Measurements from ENCODE around the gene IER2. TPM values are rescaled to one million over a fixed set of nuclear protein-coding genes. Genes with fewer than 3 reads are reported as not detected.

Gene IER2
- total and polyA plus RNA-seq, 9 of the 15 experiments (the other 6 are each of a cell fraction or from before 2014, with no cell fraction given), result 4.5 to 205 (median 23.7) TPM

DNA sequence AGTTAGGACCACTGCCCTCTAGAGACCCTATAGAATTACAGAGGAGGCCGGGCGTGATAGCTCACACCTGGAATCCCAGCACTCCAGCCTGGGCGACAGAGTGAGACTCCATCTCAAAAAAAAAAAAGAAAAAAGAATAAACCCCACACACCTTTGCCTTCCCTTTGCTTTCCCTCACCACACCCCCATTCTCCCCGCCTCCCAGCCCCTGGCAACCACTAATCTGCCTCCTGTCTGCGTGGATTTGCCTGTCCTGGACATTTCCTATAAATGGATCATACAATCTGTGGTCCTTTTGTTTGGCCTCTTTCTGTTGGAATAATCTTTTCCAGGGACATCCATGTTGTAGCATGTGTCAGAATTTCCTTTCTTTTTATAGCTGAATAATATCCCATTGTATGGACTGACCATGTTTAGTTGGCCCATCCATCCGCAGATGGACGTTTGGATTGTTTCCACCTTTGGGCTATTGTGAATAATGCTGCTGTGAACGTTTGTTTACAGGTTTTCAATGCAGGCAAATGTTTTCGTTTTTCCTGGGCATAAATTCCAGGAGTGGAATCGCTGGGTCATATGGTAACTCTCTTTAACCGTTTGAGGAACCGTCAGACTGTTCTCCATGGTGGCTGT lies 16.9 kb upstream of the IER2 start (continued):
- TF ChIP-seq, protein P1, sequence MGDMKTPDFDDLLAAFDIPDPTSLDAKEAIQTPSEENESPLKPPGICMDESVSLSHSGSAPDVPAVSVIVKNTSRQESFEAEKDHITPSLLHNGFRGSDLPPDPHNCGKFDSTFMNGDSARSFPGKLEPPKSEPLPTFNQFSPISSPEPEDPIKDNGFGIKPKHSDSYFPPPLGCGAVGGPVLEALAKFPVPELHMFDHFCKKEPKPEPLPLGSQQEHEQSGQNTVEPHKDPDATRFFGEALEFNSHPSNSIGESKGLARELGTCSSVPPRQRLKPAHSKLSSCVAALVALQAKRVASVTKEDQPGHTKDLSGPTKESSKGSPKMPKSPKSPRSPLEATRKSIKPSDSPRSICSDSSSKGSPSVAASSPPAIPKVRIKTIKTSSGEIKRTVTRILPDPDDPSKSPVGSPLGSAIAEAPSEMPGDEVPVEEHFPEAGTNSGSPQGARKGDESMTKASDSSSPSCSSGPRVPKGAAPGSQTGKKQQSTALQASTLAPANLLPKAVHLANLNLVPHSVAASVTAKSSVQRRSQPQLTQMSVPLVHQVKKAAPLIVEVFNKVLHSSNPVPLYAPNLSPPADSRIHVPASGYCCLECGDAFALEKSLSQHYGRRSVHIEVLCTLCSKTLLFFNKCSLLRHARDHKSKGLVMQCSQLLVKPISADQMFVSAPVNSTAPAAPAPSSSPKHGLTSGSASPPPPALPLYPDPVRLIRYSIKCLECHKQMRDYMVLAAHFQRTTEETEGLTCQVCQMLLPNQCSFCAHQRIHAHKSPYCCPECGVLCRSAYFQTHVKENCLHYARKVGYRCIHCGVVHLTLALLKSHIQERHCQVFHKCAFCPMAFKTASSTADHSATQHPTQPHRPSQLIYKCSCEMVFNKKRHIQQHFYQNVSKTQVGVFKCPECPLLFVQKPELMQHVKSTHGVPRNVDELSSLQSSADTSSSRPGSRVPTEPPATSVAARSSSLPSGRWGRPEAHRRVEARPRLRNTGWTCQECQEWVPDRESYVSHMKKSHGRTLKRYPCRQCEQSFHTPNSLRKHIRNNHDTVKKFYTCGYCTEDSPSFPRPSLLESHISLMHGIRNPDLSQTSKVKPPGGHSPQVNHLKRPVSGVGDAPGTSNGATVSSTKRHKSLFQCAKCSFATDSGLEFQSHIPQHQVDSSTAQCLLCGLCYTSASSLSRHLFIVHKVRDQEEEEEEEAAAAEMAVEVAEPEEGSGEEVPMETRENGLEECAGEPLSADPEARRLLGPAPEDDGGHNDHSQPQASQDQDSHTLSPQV (IDR thresholded peaks at IDR 0.05), result no peak
- TF ChIP-seq MAFG (tag; conservative IDR thresholded peaks at IDR 0.05) (no peak), JUNB (CRISPR knock-in tag; conservative IDR thresholded peaks at IDR 0.05) (no peak), ZNF124 (CRISPR knock-in tag; IDR thresholded peaks at IDR 0.05) (no peak), RFX5 (IDR thresholded peaks at IDR 0.05; ENCODE audit: low read depth, low read length) (no peak), ZNF583 (CRISPR knock-in tag; IDR thresholded peaks at IDR 0.05) (no peak), ATF1 (CRISPR knock-in tag; IDR thresholded peaks at IDR 0.05) (no peak), ATF1 (tag; IDR thresholded peaks at IDR 0.05) (no peak), FOXJ2 (tag; IDR thresholded peaks at IDR 0.05) (no peak)
- TF ChIP-seq, protein P2, sequence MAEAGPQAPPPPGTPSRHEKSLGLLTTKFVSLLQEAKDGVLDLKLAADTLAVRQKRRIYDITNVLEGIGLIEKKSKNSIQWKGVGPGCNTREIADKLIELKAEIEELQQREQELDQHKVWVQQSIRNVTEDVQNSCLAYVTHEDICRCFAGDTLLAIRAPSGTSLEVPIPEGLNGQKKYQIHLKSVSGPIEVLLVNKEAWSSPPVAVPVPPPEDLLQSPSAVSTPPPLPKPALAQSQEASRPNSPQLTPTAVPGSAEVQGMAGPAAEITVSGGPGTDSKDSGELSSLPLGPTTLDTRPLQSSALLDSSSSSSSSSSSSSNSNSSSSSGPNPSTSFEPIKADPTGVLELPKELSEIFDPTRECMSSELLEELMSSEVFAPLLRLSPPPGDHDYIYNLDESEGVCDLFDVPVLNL (CRISPR knock-in tag; IDR thresholded peaks at IDR 0.05; ENCODE audit: low read depth), result no peak
